Measurements from ENCODE around the gene LIX1L.
"Not testable (repeated sequence)": the region's sequence is repeated elsewhere in the genome, so short reads cannot be mapped to it uniquely, and the experiment has no call there.

LIX1L gene

DNA sequence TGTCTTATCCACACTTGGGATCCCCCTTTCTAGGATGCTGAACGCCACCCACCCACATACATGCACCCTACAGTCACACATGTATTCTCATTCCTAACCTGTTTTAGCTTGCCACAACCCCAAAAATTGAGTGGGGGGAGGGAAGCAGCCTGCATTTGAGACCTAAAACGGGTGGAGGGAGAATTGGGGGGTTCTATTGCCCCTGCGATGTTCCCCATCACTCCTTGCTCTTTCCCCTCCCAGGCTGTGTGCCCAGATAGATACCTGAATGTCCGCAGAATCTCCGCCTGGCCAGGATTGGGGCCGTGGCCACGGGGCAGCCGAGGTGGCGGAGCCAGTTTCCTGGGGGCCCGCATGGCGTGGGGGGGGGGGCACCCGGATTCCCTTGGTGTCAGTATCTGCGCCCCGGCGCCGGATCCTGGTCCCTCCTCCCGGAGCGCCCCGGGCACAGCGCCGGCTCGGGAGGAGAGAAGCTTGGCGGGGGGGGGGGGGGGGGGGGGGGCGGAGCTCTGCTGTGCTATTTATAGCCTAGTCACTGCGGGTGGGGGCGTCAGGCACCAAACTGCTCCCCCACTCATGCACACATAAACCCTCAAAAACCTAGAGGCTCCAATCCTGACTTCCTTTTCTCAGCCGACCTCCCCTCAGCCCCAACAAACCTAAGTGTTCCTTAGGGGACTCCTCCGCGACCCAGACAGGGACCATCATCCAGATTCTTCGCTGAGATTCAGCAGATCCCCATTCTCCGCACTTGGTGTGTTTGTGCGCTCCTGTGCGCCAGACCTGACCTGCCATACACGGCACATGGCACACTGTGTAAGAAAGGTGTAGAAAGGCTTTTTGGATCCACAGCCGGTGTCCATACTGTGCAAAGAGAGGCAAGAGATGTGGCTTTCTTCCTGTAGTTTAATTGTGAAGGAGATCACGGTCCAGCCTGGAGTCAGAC, 4.6 kb upstream of the LIX1L start:
- no peak for DNase-seq

DNA sequence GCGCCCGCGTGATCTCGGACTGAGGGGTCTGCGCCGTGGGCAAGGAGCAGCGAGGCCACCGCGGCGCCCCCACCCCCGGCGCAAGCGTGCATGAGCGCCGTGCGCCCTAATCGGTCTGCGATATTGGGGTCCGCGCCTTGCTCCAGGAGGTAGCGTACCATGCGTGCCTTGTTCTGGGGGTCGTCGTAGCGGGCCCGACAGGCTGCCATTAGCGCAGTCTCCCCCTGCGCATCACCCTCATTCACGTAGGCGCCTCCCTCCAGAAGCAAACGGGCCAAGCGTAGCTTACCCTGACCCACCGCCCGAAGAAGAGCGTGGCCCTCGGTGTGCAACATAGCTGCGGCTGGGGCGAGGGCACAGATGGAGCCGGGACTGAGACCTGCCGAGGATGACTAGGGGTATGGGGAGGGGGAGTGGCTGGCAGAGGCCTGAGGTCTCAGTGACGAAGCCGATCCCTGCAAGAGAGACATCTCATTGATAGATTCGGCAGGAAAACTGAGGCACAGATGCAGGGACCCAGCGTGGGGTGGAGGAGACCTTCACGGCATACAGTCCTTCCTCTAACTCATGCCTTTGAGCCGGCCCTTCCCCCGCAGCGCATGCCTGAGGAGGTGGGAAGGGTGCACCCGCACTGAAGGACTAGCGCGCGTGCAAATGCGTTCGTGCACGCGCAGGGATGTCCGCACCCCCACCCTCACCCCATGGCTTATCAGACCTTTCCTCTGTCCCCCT, 3.8 kb upstream of the LIX1L start:
- no peak for DNase-seq

- DNase-seq: no peak
These were observed 3.2 kb upstream of the LIX1L start for GRCh38 chr1:145961109-145961424.

GRCh38 chr1:145960468-145961108, 2.8 kb upstream of the LIX1L start:
- DNase-seq: peak; percentile 59

DNA sequence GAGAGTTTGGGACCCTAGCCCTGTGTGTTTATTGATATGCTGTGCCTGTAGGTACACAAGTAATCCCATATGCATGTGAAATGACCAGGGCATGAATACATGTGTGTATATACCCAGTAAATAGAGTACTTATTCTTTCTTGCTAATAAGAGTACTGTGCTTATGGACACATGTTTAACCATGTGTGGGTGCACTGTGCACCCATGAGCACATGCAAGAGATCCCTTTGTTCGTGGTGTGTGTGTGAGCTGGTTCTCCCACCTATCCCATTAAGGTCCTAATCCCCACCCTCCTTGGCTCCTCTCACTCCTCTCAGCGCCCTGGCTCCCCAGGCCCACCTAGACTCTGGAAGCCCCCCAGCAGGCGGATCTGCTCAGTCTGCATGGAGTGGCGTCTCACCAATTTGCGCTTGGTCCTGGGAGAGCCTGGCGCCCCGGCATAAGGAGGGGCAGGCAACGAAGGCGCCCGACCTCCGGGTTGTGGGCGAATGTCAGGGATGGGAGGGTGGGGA, 2.2 kb upstream of the LIX1L start:
- DNase-seq: no peak

- DNase-seq: no peak
These were observed 1.5 kb upstream of the LIX1L start for GRCh38 chr1:145959333-145959732.

DNA sequence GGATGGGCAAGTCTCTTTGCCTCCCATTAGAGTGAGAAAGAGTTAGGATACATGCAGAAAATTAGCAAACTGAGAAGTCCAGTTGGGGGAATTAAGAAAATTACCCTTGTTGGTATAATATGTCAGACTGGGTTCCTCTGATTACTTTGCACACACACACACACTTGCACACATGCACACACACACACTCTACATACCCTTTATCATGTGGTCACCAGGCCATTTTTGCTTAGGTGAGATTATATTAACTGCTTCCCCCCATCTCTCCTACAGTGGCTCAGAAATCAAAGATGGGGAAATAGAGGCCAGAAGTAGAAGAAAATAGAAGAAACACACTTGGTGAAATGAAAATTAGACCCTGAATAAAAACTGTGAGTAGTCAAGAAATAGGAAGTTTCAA, 917 bp upstream of the LIX1L start:
- no peak for DNase-seq

GRCh38 chr1:145956781-145957442, 905 bp downstream of the LIX1L start:
- DNase-seq: no peak

GRCh38 chr1:145956361-145956760, 1.5 kb downstream of the LIX1L start:
- DNase-seq: no peak

DNA sequence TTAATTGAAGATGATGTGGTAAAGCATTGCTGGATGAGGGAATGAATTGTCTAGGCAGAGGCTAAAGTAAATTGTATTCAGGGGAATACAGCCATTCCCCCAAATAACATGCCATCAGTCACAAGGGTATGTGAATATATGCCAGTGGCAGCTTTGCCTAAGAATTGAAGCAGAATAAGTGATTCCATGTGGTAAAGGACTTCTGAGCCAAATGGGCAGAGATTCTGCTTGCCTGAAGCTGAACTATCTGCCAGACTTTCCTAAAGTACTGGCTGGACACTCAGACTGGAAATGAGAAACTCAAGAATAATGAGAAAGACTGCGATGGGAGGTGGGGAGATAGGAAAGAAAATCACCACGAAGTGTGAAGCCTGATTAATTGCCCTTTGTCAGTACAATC, 2.4 kb downstream of the LIX1L start:
- DNase-seq: no peak

DNA sequence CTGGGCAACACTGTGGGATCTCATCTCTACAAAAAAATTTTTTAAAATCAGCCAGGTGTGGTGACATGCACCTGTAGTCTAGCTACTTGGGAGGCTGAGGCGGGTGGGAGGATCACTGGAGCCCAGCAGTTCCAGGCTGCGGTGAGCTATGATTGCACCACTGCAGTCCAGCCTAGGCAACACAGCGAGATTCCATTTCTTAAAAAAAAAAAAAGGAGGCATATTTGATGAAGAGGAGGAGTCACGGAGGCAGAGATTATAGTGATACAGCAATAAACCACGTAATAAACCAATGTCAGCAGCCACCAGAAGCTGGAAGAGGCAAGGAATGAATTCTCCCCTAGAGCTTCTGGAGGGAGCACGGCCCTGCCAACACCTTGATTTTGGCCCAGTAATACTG, 4.0 kb downstream of the LIX1L start:
- no peak for DNase-seq

- DNase-seq: no peak
These were observed 4.9 kb downstream of the LIX1L start for GRCh38 chr1:145952903-145953302.

- DNase-seq: no peak
These were observed 6.3 kb downstream of the LIX1L start for GRCh38 chr1:145951526-145951925.

DNA sequence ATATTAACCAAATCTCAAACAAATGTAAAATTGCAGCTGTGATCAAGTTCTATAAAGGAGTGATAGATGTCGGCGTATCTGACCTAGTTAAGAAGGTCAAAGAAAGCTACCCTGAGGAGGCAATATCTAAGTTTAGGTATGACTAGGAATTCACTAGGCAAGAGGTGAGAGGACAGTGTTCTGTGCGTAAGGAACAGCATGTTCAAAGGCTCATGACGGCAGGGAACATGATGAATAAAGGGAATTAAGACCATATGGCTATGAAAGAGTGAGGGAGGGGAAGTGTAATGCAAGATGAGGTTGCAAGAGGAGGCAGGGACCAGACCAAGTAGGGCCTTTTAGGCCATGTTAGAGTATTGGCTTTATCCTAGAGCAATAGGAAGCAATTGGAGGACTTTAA, 8.6 kb downstream of the LIX1L start:
- DNase-seq: no peak

DNA sequence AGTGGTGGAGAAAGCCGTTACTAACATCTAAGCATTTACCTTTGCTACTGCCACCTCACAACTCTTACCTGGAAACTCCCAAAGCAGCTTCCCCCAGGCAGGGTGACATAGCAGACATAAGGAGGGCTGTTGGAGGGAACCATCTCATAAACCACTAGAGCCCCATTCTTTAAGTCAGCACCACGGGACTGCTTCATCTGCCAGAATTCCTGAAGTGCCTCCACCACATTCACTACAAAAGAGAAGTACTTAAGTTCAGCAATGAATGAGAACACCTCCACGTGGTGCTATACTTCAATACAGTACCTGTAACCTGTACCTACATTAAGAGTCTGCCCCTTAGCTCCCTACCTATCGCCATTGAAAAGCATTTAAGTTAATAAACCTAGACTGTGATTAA, 10.3 kb downstream of the LIX1L start:
- no peak for DNase-seq

DNA sequence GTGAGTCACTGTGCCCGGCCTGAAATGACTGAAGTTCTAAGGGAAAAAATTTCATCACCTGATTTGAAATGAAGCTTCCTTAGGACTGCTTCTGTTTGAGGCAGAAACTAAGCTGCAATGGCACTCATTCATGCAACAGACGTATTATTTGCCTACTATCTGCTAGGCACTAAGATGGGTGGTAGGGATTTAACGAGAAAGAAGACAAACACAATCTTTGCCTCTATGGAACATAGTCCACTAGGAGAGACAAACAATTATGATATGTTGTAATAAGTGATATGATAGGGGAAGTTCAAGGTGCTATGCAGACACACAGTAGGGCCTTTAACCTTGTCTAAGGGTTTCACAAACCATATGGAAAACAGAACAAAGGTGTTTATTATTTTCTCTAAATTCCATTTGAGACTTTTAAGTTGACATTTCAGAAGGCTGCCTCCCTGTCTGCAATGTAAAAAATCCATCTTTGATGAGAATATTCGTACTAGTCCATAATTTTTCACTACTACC, 11.3 kb downstream of the LIX1L start:
- no peak for DNase-seq

DNA sequence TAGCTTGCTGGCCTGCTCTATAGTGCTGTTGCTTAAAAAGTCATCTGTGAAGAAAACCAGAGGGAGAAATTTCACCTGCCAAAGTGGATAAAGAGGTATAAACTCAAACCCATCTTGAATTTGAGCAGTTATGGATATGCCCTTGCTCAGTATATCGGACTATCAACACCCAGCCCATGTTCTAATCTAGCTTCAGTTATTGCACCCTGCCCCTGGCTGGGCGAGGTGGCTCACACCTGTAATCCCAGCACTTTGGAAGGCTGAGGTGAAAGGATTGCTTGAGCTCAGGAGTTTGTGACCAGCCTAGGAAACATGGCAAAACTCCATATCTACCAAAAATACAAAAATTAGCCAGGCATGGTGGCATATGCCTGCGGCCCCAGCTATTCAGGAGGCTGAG, 13.3 kb downstream of the LIX1L start:
- DNase-seq: no peak

GRCh38 chr1:145942871-145943270, 14.9 kb downstream of the LIX1L start:
- no peak for DNase-seq

GRCh38 chr1:145942405-145942804, 15.4 kb downstream of the LIX1L start:
- DNase-seq: no peak

GRCh38 chr1:145937436-145937835, 20.4 kb downstream of the LIX1L start:
- DNase-seq: no peak

GRCh38 chr1:145936247-145936646, 21.6 kb downstream of the LIX1L start:
- no peak for DNase-seq

DNA sequence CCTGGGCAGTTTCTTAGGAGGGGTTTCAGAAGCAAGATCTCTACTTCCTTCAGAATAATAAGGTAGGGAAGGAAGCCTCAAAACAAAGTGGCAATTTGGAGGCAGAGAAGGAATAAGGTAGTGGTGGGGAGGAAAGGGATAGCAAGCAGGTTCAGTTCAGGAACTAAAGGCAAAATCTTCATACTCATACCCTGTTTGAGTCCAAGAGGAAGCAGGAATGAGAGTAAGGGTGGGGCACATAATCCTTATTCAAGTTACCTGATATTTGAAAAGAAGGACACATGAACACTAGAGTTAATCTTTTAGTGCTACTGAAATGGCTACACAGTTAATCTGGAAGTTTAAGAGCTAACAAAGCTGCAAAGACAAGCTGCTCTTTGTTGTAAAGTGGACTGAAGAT, 22.1 kb downstream of the LIX1L start:
- DNase-seq: no peak

DNA sequence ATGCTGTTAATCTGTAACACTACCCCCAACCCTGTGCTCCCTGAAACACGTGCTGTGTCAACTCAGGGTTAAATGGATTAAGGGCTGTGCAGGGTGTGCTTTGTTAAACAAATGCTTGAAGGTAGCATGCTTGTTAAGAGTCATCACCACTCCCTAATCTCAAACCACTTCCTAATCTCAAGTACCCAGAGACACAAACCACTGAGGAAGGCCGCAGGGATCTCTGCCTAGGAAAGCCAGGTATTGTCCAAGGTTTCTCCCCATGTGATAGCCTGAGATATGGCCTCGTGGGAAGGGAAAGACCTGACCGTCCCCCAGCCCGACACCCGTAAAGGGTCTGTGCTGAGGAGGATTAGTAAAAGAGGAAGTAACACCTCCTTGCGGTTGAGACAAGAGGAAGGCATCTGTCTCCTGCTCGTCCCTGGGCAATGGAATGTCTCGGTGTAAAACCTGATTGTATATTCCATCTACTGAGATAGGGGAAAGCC, 25.3 kb downstream of the LIX1L start:
- not testable (repeated sequence) for DNase-seq

Data from NCI-H510A (cell line).